Mesendoderm (in vitro differentiated cells): ENCODE results near the gene PLCB1.

ENCODE experiments used
- DNase-seq: peaks from one replicate; pipeline ENCODE4 v3.0.0; 2013
- H2AK5ac ChIP-seq: 2 replicates; pipeline ENCODE4 v1.6.1; 2013; ENCODE audit warnings: low read length, inconsistent platforms
- H2BK120ac ChIP-seq: 2 replicates; pipeline ENCODE4 v1.6.1; 2013; ENCODE audit warnings: low read depth, mild to moderate bottlenecking, low read length, moderate library complexity, mixed read lengths
- H2BK15ac ChIP-seq: replicated peaks from 2 replicates; pipeline ENCODE4 v1.6.1; 2013; ENCODE audit warnings: low read depth, mild to moderate bottlenecking, moderate library complexity
- H2BK5ac ChIP-seq: 2 replicates; pipeline ENCODE4 v1.6.1; 2013; ENCODE audit warnings: low read length, inconsistent platforms
- H3K18ac ChIP-seq: 2 replicates; pipeline ENCODE4 v1.6.1; 2013; ENCODE audit warnings: mild to moderate bottlenecking, low read length, mixed read lengths
- H3K23ac ChIP-seq: one replicate; pipeline ENCODE4 v1.6.1; 2013; ENCODE audit warnings: low read length
- H3K27ac ChIP-seq: 2 replicates; pipeline ENCODE4 v1.5.1; 2013; ENCODE audit warnings: low read depth, mild to moderate bottlenecking, inconsistent platforms, low read length, moderate library complexity
- H3K27me3 ChIP-seq: 2 replicates; pipeline ENCODE4 v1.6.1; 2013; ENCODE audit warnings: low read length, control low read depth, mild to moderate bottlenecking, inconsistent platforms; ENCODE audit not compliant: insufficient read depth, poor library complexity
- H3K36me3 ChIP-seq: 2 replicates; pipeline ENCODE4 v1.6.1; 2013; ENCODE audit warnings: low read length, inconsistent platforms; ENCODE audit not compliant: control insufficient read depth, insufficient read depth
- H3K4ac ChIP-seq: one replicate; pipeline ENCODE4 v1.6.1; 2013; ENCODE audit warnings: low read depth, mild to moderate bottlenecking, low read length, moderate library complexity
- H3K4me1 ChIP-seq: 2 replicates; pipeline ENCODE4 v1.6.1; 2013; ENCODE audit warnings: low read depth, low read length, inconsistent platforms; ENCODE audit not compliant: control insufficient read depth
- H3K4me2 ChIP-seq: 2 replicates; pipeline ENCODE4 v1.6.1; 2013; ENCODE audit warnings: low read length
- H3K4me3 ChIP-seq: 2 replicates; pipeline ENCODE4 v1.5.1; 2013; ENCODE audit warnings: mild to moderate bottlenecking, low read length
- H3K56ac ChIP-seq: one replicate; pipeline ENCODE4 v1.6.1; 2013; ENCODE audit warnings: low read length
- H3K79me1 ChIP-seq: 2 replicates; pipeline ENCODE4 v1.6.1; 2013; ENCODE audit warnings: low read length, inconsistent platforms
- H3K79me2 ChIP-seq: 2 replicates; pipeline ENCODE4 v1.6.1; 2013; ENCODE audit warnings: mild to moderate bottlenecking, low read length; ENCODE audit not compliant: control insufficient read depth, insufficient read depth
- H3K9ac ChIP-seq: 2 replicates; pipeline ENCODE4 v1.6.1; 2013; ENCODE audit warnings: low read length, inconsistent platforms
- H4K5ac ChIP-seq: one replicate; pipeline ENCODE4 v1.6.1; 2013; ENCODE audit warnings: low read length
- H4K8ac ChIP-seq: one replicate; pipeline ENCODE4 v1.6.1; 2013; ENCODE audit warnings: low read depth, mild to moderate bottlenecking, control low read depth, low read length, moderate library complexity
- WGBS: extraction: QIAGEN DNeasy Blood & Tissue Kit; methylation state at CpG from one replicate; pipeline ENCODE4 v1.1.7; 2013; ENCODE audit warnings: low lambda C conversion rate, missing lambda C conversion rate; ENCODE audit not compliant: insufficient coverage; ENCODE audit errors: extremely low coverage; 5-methylcytosine and 5-hydroxymethylcytosine counted together

PLCB1 gene

DNA sequence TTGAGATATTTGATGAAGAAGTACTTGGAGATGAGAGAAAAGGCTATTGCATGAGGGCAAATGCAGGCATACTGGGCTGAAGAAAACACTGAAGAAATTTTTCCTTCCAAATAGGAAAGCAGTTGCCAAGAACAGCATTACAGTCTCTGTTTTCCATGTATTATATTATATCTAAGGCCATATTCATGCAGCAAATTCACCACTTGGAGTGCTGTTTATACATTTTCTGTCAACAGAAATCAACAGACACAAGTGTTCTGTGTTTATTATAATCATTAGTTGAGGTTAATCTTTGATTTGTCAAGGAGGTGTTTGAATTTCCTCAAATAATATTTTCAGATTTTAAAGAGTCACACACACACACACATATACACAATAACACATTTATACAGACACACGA, 668.0 kb downstream of the PLCB1 start:
- Histone ChIP-seq H3K79me1 (no peaks in the 10 kb centered on the region), H3K27me3 (no peaks in the 10 kb centered on the region), H3K9ac (no peak overlapping the region), H3K4me2 (no peak overlapping the region), H3K23ac (no peak overlapping the region), H4K5ac (no peak overlapping the region), H2AK5ac (no peak overlapping the region), H3K18ac (no peak overlapping the region), H2BK5ac (no peak overlapping the region), H2BK120ac (no peak overlapping the region), H3K27ac (no peak overlapping the region), H3K36me3 (no peaks in the 10 kb centered on the region), H4K8ac (no peak overlapping the region), H3K56ac (no peak overlapping the region), H3K4ac (no peak overlapping the region), H2BK15ac (no peak overlapping the region), H3K4me1 (no peaks in the 10 kb centered on the region), H3K4me3 (no peak overlapping the region), H3K79me2 (no peaks in the 10 kb centered on the region)
- no peak for DNase-seq
- no CpG with 5 or more reads among the region's 1 CpG for WGBS

DNA sequence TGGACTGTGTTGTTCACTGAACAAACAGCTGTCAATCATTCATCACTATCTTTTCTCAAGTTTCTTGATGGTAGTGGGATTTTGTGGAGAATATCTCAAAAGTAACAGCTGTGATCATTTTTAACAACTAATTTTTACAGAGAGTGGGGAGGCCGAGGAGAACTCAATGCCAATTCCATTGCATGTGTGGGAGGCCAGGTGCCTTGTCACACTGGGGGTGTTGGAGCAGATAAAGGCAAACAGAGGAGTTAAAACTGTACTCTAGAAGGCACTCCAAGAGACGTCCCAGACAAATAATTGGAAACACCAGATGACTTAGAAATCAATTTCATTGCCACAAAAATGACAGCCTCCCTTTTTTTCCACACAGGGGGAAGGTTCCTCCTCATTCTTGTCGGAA, 669.6 kb downstream of the PLCB1 start:
- Histone ChIP-seq H3K4me2 (no peak overlapping the region), H3K23ac (no peak overlapping the region), H3K79me1 (no peaks in the 10 kb centered on the region), H3K56ac (no peak overlapping the region), H2BK5ac (no peak overlapping the region), H4K8ac (no peak overlapping the region), H2AK5ac (no peak overlapping the region), H3K4me1 (no peaks in the 10 kb centered on the region), H3K18ac (no peak overlapping the region), H3K79me2 (no peaks in the 10 kb centered on the region), H2BK15ac (no peak overlapping the region), H3K4ac (no peak overlapping the region), H3K4me3 (no peak overlapping the region), H3K27ac (no peak overlapping the region), H2BK120ac (no peak overlapping the region), H3K27me3 (no peaks in the 10 kb centered on the region), H3K9ac (no peak overlapping the region), H4K5ac (no peak overlapping the region), H3K36me3 (no peaks in the 10 kb centered on the region)
- no peak for DNase-seq
- WGBS = no CpG with 5 or more reads among the region's 3 CpGs

DNA sequence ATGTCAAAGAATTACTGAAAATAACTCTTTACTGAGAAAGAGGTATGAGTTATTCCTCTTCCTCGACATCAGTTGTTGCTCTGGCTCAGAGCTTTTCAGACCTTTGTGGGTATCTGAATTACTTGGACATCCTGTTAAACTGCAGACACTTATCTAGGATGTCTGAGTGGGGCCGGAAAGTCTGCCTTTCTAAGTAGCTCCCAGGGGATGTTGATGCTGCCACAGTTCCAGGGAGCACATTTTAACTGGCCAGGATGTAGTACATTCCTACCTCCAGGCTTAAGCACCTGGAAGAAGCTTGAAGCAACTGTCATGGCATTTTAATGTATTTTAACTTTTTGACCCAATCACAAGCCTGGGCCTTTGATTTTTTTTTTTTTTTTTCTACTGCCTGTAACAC, 671.0 kb downstream of the PLCB1 start:
- Histone ChIP-seq H4K8ac (no peak overlapping the region), H3K4ac (no peak overlapping the region), H3K27ac (no peak overlapping the region), H3K56ac (no peak overlapping the region), H3K9ac (no peak overlapping the region), H3K4me2 (no peak overlapping the region), H3K4me3 (no peak overlapping the region), H3K18ac (no peak overlapping the region), H4K5ac (no peak overlapping the region), H3K79me2 (no peaks in the 10 kb centered on the region), H2BK5ac (no peak overlapping the region), H3K4me1 (no peaks in the 10 kb centered on the region), H2BK120ac (no peak overlapping the region), H2AK5ac (no peak overlapping the region), H3K79me1 (no peaks in the 10 kb centered on the region), H3K27me3 (no peaks in the 10 kb centered on the region), H3K36me3 (no peaks in the 10 kb centered on the region), H3K23ac (no peak overlapping the region), H2BK15ac (no peak overlapping the region)
- peak; percentile 48 for DNase-seq
- WGBS = no CpG with 5 or more reads among the region's 2 CpGs

DNA sequence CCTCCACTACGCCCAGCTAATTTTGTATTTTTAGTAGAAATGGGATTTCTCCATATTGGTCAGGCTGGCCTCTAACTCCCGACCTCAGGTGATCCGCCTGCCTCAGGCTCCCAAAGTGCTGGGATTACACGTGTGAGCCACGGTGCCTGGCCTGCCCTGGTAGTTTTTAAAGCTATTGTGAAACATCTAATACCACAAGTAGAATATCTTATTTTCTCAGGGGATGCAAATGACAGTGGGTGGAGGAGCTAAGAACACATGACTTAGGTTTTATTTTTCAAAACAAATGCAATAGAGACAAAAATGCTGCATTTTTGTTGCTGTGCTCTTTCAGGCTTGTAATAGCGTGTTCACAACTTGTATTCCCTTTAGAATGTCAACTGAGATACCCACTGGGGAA, 671.9 kb downstream of the PLCB1 start:
- Histone ChIP-seq H4K5ac (no peak overlapping the region), H3K56ac (no peak overlapping the region), H2BK15ac (no peak overlapping the region), H2AK5ac (no peak overlapping the region), H3K23ac (no peak overlapping the region), H3K36me3 (no peaks in the 10 kb centered on the region), H3K27me3 (no peaks in the 10 kb centered on the region), H3K4me3 (no peak overlapping the region), H3K27ac (no peak overlapping the region), H3K79me1 (no peaks in the 10 kb centered on the region), H3K4me2 (no peak overlapping the region), H3K18ac (no peak overlapping the region), H4K8ac (no peak overlapping the region), H3K79me2 (no peaks in the 10 kb centered on the region), H2BK120ac (no peak overlapping the region), H3K9ac (no peak overlapping the region), H3K4me1 (no peaks in the 10 kb centered on the region), H2BK5ac (no peak overlapping the region), H3K4ac (no peak overlapping the region)
- DNase-seq = no peak
- WGBS = no CpG with 5 or more reads among the region's 6 CpGs

DNA sequence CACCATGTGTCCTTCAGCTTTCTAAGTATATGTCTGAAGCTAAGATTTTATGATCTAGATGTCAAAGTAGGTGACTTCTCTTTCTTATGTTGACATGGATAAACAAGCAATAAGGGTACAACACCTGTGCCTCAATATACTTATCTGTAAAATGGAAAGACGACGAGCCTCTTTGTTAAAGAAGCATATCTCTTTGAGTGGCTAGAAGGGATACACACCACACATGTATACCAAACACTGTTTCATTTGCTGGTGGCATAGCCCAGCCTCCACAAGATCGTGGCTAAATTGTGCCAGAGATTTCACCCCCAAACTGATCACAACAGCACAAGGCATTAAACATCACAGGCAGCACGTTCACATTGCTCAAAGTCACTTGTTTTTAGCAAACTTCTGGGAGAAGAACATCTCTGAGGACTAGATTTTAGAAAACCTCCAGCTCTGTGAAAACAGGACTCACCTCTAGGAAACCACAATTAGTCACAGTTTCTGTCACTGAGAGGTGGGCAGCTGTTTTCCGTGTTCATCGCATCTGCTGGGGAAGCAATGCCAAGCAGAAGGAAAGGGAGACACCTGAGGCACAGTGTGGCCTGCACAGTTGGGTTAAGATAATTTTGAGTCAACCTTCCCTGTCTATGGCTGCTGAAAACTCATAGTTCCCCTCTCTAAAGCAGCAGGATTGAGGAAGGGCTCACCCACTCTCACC, 673.8 kb downstream of the PLCB1 start:
- Histone ChIP-seq H3K56ac (no peak overlapping the region), H2AK5ac (no peak overlapping the region), H2BK15ac (no peak overlapping the region), H3K4me3 (no peak overlapping the region), H3K4ac (no peak overlapping the region), H3K9ac (no peak overlapping the region), H3K79me1 (no peaks in the 10 kb centered on the region), H2BK5ac (no peak overlapping the region), H3K23ac (no peak overlapping the region), H3K27ac (no peak overlapping the region), H3K4me1 (no peaks in the 10 kb centered on the region), H3K79me2 (no peaks in the 10 kb centered on the region), H4K8ac (no peak overlapping the region), H2BK120ac (no peak overlapping the region), H3K18ac (no peak overlapping the region), H3K4me2 (no peak overlapping the region), H3K36me3 (no peaks in the 10 kb centered on the region), H4K5ac (no peak overlapping the region), H3K27me3 (no peaks in the 10 kb centered on the region)
- no peak for DNase-seq
- no CpG with 5 or more reads among the region's 6 CpGs for WGBS
